Tibial nerve (tissue), 4 donors: ENCODE data around the gene SPTBN1. TPM values are rescaled to one million over a fixed set of nuclear protein-coding genes. Genes with fewer than 3 reads are reported as not detected.

ENCODE experiments used
- DNase-seq, 2 donors: peaks; one replicate each; pipeline ENCODE4 v3.0.0-alpha.2; 2019; ENCODE audit warnings: low spot score in 2 of 2
- H3K27ac ChIP-seq, 4 donors: fragments of 200-600 bp; sonication (generic) in 3 of 4; one replicate each; pipeline ENCODE4 v1.5.1; 2017 to 2019; ENCODE audit warnings: mild to moderate bottlenecking in 1 of 4
- H3K27me3 ChIP-seq, 2 donors: fragments of 200-600 bp; sonication (generic) in 1 of 2; one replicate each; pipeline versions ENCODE4 v1.5.1 to v1.6.0; 2017 to 2019
- H3K36me3 ChIP-seq, 3 donors: fragments of 200-600 bp; sonication (generic); one replicate each; pipeline ENCODE4 v1.5.1; 2018 to 2019
- H3K4me1 ChIP-seq, 4 donors: fragments of 200-600 bp; sonication (generic) in 3 of 4; one replicate each; pipeline ENCODE4 v1.5.1; 2017 to 2019
- H3K4me3 ChIP-seq, 4 donors: fragments of 200-600 bp; sonication (generic) in 3 of 4; one replicate each; pipeline ENCODE4 v1.5.1; 2017 to 2019; ENCODE audit warnings: mild to moderate bottlenecking in 1 of 4, moderate library complexity in 1 of 4
- H3K9me3 ChIP-seq, 4 donors: fragments of 200-600 bp; sonication (generic) in 3 of 4; one replicate each; pipeline ENCODE4 v1.5.1; 2017 to 2019
- CTCF ChIP-seq, 5 experiments: fragments of 200-600 bp in 3 of 5; fragments of 450-650 bp in 2 of 5; sonication (generic) in 3 of 5; IDR thresholded peaks; one replicate each; pipeline ENCODE4 v1.5.1; 2016 to 2019; ENCODE audit warnings: antibody characterized with exemption in 5 of 5, mild to moderate bottlenecking in 3 of 5, moderate library complexity in 2 of 5
- EP300 ChIP-seq, 2 donors: sonication (generic); formaldehyde crosslinking; IDR thresholded peaks; one replicate each; pipeline ENCODE4 v1.6.1; 2017; ENCODE audit warnings: antibody characterized with exemption in 2 of 2, mild to moderate bottlenecking in 1 of 2
- POLR2A ChIP-seq, 2 donors: fragments of 450-650 bp; IDR thresholded peaks; one replicate each; pipeline ENCODE4 v1.6.1; 2017; ENCODE audit warnings: antibody characterized with exemption in 2 of 2, mild to moderate bottlenecking in 2 of 2, moderate library complexity in 2 of 2
- WGBS, 2 donors: methylation state at CpG; one replicate each; pipeline ENCODE4 v1.1.5; 2018; 5-methylcytosine and 5-hydroxymethylcytosine counted together
- total RNA-seq, 4 donors: library from RNA; depleted of rRNA; stranded (reverse); fragments of >200 nt; gene quantifications; one replicate each; pipeline ENCODE4 v1.1.0, GENCODE V29; 2016

Gene SPTBN1
- total RNA-seq, 4 donors from 2014 or later = 670 to 967 (median 890) TPM

GRCh38 chr2:54553775-54554174 lies 97.6 kb downstream of the SPTBN1 start:
- Histone ChIP-seq H3K36me3 (no peaks in the 10 kb centered on the region), H3K27me3 (no peaks in the 10 kb centered on the region), H3K9me3 (no peaks in the 10 kb centered on the region), H3K4me1 (peaks cover 0 to 96% (median 53%) of the 10 kb centered on the region in 4 donors), H3K27ac (peak overlapping the region in 2 of 4 donors; percentile 54 to 82), H3K4me3 (no peak overlapping the region)
- WGBS, 2 donors = 79 to 80% methylated on average over 1 of the region's 1 CpG
- no peak for DNase-seq
- TF ChIP-seq POLR2A (IDR thresholded peaks at IDR 0.05) = no peak
- TF ChIP-seq CTCF (IDR thresholded peaks at IDR 0.05) = no peak
- TF ChIP-seq EP300 (IDR thresholded peaks at IDR 0.05) = no peak

- no peaks in the 10 kb centered on the region for H3K9me3 ChIP-seq
- WGBS, 2 donors = 33 to 40% methylated on average over 3 of the region's 3 CpGs
- H3K4me3 ChIP-seq = no peak overlapping the region
- peak overlapping the region in 3 of 4 donors; percentile 55 to 94 (median 82) for H3K27ac ChIP-seq
- no peak for TF ChIP-seq CTCF (IDR thresholded peaks at IDR 0.05)
- no peaks in the 10 kb centered on the region for H3K27me3 ChIP-seq
- no peak for DNase-seq
- peaks cover 0 to 98% (median 52%) of the 10 kb centered on the region in 4 donors for H3K4me1 ChIP-seq
- no peaks in the 10 kb centered on the region for H3K36me3 ChIP-seq
Measured at GRCh38 chr2:54555318-54555837, 99.3 kb downstream of the SPTBN1 start.

GRCh38 chr2:54556621-54557121 lies 100.5 kb downstream of the SPTBN1 start:
- DNase-seq = peak in 1 of 2 donors; percentile 38

GRCh38 chr2:54557211-54557600 lies 101.1 kb downstream of the SPTBN1 start:
- WGBS, 2 donors = 50 to 59% methylated on average over 1 of the region's 1 CpG
- no peak for DNase-seq
- Histone ChIP-seq H3K9me3 (no peaks in the 10 kb centered on the region), H3K4me3 (peak overlapping the region; percentile 47 to 69 (median 61)), H3K4me1 (peaks cover 0 to 98% (median 56%) of the 10 kb centered on the region in 4 donors), H3K36me3 (no peaks in the 10 kb centered on the region), H3K27ac (peak overlapping the region; percentile 82 to 94 (median 88)), H3K27me3 (no peaks in the 10 kb centered on the region)
- TF ChIP-seq EP300 (IDR thresholded peaks at IDR 0.05) = no peak
- no peak for TF ChIP-seq CTCF (IDR thresholded peaks at IDR 0.05)
- TF ChIP-seq POLR2A (IDR thresholded peaks at IDR 0.05) = no peak

More at GRCh38 chr2:54556621-54557121, 100.5 kb downstream of the SPTBN1 start:
- Histone ChIP-seq H3K4me3 (peak overlapping the region in 1 of 4 donors; percentile 59), H3K36me3 (no peaks in the 10 kb centered on the region), H3K27me3 (no peaks in the 10 kb centered on the region), H3K4me1 (peaks cover 0 to 96% (median 53%) of the 10 kb centered on the region in 4 donors), H3K9me3 (no peaks in the 10 kb centered on the region), H3K27ac (peak overlapping the region; percentile 82 to 94 (median 88))
- TF ChIP-seq EP300 (IDR thresholded peaks at IDR 0.05) (peak in 1 of 2 donors; percentile 82), CTCF (IDR thresholded peaks at IDR 0.05) (no peak), POLR2A (IDR thresholded peaks at IDR 0.05) (no peak)
- WGBS, 2 donors = 35 to 53% methylated on average over 2 of the region's 2 CpGs

GRCh38 chr2:54557601-54558187 lies 101.6 kb downstream of the SPTBN1 start:
- Histone ChIP-seq H3K36me3 (no peaks in the 10 kb centered on the region), H3K27ac (peak overlapping the region; percentile 82 to 94 (median 88)), H3K27me3 (no peaks in the 10 kb centered on the region), H3K4me3 (peak overlapping the region; percentile 47 to 69 (median 61)), H3K9me3 (no peaks in the 10 kb centered on the region), H3K4me1 (peaks cover 0 to 97% (median 57%) of the 10 kb centered on the region in 4 donors)
- 7 to 9% methylated on average over 30 to 45 of the region's 48 CpGs for WGBS, 2 donors
- no peak for TF ChIP-seq CTCF (IDR thresholded peaks at IDR 0.05)
- TF ChIP-seq EP300 (IDR thresholded peaks at IDR 0.05) = peak in 1 of 2 donors; percentile 61
- DNase-seq = peak in 1 of 2 donors; percentile 46
